GM21717 (cell line): ENCODE data around the gene DNAJB6.
A peak's percentile ranks its signal among the peaks of the same experiment; 100 is the strongest.

Source experiments
- ATAC-seq: cut with Tn5 transposase; IDR thresholded peaks from one replicate; pipeline ENCODE4 v1.9.1; 2021; ENCODE audit warnings: mild to moderate bottlenecking, moderate library complexity; ENCODE audit not compliant: unreplicated experiment

The DNAJB6 gene

DNA sequence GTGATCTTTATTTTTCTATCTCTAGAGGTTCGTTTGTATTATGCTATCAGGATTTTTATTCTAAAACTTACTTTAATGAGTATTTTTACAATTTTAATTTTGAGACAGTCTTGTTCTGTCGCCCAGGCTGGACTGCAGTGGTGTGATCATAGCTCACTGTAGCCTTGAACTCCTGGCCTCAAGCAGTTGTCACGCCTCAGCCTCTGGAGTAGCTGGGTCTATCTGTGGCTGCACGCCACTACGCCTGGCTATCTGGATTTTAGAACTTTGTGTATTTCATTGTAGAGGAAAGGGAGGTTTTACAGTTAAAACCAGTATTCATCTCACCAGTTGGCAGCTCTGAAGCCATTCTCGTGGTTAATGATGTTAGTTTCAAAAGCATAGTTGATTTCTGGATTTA is 25.9 kb downstream of the DNAJB6 start:
- no peak for ATAC-seq

DNA sequence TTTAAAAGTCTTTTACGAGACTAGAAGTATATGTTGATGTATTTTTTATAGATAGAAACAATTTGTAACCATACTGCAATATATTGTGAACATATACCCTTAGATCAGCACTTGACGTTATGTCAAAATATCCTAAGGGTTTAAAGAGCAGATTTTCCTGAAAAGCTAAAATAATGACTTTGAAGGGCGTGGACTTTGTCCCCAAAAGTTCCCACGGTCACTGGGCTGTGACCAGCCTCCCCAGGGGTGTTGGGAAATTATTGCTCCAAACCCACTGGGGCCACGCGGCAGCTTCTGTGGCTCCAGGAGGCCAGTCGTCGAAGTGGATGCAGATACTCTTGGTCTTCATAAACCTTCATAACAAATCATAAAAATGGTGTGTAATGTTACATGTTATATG is 29.9 kb downstream of the DNAJB6 start:
- no peak for ATAC-seq

GRCh38 chr7:157368955-157369354 is 32.2 kb downstream of the DNAJB6 start:
- no peak for ATAC-seq

DNA sequence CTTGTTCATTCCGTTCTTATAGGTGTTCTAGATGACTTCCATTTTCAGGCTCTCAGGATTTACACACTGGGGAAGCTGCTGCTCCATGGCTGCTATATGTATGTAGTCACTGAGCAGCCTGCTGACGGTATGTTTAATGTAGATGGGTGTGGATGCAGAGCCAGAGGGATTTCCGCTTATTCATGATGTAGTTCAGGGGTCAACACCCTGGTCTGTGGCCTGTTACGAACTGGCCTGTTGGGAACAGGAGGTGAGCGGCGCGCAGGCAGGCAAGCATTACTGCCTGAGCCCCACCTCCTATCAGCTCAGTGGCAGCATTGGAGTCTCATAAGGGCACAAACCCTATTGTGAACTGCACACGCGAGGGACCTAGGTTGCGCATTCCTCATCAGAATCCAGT is 33.9 kb downstream of the DNAJB6 start:
- ATAC-seq: no peak

DNA sequence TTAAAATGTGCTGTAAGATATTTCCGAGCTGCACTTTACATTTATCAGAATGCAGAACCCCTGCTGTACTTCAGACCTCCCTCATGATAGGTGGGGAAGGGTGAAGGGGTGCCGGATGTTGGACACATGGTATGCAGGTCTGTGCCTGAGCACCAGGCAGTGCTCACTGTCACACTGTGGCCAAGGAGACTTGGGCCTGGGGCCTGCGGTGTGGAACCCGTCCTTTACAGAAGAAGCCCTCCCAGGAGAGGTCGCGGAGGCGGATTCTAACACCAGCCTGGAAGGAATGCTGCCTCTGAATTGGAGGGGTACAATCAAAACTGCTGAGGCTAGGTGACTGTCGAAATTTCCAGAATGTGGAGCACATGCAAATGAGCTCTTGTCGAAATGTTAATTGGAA is 34.5 kb downstream of the DNAJB6 start:
- ATAC-seq: no peak

DNA sequence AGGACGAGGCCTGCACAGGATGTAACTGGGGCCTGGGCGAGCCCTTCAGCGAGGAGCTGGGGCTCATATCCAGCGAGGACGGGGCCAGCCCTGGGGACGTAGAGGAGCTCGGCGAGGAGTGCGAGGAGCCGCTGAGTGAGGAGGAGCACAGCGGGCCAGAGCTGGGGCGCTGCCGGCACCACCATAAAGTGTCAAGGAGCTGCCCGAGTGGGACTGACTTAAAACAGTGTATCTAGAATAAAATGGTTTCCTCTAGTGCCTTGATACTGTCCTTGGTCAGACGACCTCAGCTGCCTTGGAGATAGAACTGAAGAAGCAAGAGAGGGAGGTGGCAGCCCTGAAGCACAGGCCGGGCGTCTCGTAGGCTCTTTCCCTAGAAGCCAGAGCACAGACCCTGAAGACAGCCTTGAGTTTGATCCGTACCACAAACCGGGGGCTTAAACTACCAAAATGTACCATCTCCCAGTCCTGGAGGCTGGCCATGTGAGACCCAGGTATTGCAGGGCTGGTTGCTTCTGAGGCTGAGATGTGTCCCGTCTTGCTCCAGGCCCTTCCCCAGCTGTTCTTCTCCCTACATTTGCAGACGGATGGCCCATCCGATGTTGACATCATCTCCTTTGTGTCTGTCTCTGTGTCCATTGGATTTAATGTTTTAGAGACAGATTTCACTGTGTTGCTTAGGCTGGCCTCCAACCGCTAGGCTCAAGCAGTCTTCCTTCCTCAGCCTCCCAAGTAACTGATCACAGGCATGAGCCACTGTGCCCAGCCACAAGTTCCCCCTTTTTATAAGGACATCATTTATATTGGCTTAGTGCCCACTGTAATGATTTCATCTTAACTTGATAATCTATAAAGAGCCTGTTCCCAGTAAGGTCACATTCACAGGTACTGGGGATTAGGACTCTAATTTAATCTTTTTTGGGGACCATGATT is 35.8 kb downstream of the DNAJB6 start:
- no peak for ATAC-seq

DNA sequence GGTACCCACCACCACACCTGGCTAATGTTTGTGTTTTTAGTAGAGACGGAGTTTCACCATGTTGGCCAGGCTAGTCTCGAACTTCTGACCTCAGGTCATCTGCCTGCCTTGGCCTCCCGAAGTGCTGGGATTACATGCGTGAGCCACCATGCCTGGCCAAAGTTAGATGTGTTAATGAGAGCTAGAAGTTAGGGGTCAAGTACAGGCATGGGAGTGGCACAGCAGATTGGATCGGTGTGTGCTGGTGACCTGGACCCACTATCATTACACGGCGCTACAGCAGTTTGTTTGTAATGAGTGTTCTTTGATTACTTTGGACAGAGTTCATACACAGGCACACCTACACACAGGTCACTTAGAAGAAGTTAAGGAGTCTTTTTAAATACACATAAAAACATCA is 36.7 kb downstream of the DNAJB6 start:
- ATAC-seq: no peak

- no peak for ATAC-seq
Observed at GRCh38 chr7:157375410-157375809, 38.6 kb downstream of the DNAJB6 start.

DNA sequence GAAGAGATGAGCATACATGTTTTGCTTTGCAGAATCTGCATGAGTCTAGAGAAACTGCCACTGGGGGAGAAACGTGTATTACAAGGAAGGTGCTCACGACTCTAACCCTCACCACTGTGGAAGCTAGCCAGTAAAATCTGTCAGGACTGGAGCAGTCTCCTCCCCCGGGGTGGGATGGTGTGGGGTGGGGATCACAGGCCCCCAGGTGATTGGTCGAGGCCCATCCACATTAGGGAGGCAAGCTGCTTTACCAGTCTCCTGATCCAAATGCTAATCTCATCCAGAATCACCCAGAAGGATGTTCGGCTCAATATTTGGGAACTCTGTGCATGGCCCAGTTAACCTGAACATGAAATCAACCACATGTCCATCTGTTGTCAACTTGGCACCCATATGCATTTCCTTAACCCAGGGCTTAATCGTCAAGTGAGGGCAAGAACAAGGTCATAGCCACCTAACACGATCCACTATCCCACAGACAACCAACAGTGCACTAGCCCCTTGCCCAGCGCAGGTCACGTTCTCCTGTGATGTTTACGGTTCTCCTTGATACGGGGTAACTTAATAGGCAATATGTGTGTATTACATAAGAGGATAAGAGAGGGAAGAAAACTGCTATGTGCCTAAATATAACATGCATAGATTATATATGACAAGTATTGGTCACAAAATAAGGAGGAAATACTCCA is 40.8 kb downstream of the DNAJB6 start:
- no peak for ATAC-seq

GRCh38 chr7:157378390-157378789 is 41.6 kb downstream of the DNAJB6 start:
- no peak for ATAC-seq

DNA sequence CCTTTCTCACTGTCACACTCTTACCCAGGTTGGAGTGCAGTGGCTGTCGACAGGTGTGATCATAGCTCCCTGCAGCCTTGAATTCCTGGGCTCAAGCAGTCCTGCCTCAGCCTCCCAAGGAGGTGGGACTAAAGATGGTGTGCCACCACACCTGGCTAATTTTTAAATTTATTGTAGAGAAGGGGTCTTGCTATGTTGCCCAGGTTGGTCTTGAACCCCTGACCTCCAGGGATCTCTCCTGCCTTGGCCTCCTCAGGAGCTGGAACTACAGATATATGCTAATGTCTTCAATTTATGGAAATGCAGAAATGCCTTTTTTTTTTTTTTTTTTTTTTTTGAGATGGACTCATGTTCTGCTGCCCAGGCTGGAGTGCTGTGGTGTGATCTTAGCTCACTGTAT is 42.7 kb downstream of the DNAJB6 start:
- no peak for ATAC-seq

DNA sequence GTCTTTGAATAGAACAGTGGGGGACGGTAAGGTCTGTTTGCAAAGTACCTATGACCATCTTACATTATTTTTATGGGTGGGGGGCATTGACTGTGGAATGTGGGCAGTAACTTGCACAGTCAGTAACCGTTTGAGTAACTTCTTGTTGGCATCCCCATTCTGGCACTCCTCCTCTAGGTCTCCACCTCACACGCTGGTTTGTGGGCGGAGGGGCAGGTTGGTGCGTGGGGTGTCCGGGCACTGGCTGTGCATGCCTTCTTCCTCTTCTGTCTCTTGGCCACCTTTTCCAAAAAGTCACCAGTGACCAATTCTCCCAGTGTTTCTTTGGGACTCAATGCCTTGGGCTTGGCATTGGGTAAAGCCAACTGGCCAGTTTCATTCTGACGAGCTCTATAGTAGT is 43.6 kb downstream of the DNAJB6 start:
- no peak for ATAC-seq

DNA sequence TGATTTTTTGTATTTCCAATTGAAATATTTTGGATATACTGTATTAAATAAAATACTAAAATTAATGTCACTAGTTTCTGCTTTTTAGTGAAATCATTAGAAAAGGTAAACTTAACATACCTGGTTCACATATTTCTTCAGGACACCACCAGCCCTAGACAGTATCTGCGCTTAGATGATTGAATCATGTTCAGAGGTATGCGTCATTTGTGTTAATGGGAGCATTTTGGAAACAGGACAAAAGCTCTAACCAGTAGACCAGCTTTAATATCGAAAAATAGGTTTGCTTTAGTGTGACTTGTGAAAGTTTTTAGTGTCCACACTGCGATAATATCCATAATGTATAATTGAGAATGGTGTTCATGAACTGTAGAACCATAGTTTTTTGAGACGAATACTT is 47.1 kb downstream of the DNAJB6 start:
- no peak for ATAC-seq

DNA sequence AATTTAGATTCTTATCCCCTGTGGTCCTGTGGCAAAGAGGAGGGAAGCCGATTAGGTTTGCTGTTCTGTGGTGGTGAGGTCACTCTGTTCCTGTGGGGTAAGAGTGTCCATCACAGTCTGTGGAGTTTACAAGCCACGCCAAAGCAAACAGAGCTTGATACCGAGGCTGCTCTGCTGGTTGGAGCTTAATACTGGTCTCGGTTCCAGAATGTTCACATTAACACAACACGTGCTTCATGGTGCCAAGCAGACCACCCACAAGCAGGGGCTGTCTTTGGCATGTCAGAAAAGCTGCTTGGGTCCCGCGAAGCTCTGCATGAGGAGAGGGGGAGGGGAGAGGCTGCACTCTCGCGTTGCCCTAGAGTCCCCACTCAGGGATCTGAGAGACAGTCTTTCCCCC is 47.5 kb downstream of the DNAJB6 start:
- no peak for ATAC-seq

DNA sequence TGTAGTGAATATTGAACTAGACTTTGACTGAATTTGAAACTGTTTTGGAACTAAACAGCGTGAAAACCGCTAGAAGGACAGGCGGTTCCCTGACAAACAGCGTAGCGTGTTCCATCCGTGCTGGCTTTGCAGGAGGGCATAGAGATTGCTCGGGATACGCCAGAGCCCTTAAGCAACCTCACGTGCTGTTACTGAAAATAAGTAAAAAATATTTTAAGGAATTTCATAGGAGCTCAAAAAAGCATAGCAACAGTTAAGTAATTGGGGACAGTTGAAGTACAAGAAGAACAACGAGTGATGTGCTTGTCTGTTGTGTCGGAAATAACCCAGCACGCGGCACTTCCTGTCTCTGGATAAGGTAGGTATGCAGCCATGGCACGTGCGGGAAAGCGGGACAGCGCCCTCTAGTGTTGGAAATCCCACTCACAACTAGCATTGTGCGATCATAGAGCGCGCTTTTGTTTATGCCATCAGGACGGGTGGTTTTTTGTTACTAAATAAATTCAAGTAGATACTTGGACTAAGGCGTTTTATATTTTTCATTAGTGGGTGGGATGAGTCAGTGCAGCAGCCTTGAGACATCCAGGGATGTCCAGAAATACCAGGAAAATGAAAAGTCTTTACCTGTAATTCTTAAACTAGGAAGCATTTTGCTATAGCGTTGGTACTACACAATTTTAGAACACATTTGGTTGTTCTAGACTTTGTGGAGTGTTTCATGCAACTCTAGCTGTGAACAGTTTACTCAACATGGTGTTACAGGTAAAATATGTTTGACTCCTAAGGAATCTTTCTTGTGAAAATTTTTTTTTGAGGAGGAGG is 50.4 kb downstream of the DNAJB6 start:
- peak; percentile 91 for ATAC-seq

GRCh38 chr7:157388301-157388700 is 51.5 kb downstream of the DNAJB6 start:
- no peak for ATAC-seq

DNA sequence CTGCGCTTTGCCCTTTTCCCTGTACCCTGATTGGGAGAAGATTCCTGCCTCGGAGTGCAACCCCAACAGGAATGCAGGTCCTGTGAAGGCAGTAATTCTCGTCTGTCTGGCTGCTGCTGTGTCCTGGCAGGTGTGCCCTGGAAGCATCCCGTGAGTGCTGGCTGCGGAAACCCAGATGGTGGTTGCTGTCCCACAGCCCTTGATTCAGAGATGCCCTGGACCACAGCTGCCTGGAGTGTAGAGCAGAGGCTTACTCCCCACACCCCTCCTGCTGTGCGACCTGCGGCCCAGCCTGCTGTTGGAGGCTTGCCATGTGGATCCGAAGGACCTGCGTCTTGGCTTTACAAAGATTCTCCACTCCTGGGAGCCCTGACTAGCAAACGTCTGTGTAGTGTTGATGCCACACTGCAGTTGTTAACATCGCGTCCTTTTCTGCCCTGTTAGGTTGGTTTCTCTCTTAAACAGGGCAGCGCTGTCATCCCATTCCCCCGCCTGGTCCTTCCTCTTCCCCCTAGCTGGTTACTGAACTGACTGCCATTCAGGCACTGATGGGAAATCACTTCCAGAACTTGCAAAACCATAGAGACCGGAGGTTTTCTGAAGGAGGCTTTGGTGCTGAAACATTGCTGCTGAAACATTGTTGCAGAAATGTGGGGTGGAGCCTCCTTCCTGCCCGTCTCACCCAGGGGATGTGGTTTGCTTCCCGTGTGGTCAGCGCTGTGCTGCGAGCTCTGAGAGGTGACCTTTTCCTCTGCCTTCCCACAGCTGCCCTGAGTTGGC is 53.3 kb downstream of the DNAJB6 start:
- ATAC-seq: no peak

GRCh38 chr7:157391036-157391710 is 54.4 kb downstream of the DNAJB6 start:
- no peak for ATAC-seq

DNA sequence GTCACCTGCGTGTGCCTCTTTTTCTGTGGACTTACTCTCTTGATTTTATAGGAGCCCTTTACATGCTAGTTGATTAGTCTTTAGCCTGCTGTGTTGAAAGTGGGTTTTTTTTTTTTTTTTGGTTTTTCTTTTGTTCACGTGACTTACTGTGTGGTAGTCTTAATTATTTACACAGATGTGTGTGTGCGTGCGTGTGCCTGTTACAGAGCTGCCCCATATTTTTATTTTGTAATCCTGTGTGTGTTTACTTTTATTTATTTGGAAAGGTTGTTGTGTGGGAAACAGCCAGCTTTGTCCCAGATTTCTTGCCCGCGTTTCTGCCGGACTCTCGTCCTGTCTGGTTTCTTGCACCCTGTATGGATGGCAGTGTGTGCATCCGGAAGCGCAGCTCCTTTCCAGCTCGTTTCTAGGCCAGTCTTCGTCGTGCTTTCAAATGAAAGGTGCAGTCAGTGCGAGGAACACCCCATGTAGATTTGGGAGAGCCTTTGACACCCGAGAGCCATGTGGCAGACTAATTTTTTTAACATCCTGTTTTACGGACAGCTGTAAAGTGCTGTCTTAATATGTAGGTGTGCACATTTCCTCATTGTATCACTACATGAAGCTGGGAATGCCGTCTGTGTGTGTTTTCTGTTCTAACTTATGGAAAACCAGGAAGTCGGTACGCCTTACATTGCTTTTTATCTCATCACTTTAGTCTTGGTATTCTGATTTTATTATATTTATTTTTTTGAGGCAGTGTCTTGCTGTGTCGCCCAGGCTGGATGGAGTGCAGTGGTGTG is 55.6 kb downstream of the DNAJB6 start:
- no peak for ATAC-seq
